HG03025 (cell line): ENCODE measurements around the gene CEP164.

ENCODE experiments used
- ATAC-seq: cut with Tn5 transposase; IDR thresholded peaks from one replicate; pipeline ENCODE4 v1.9.1; 2021; ENCODE audit warnings: mild to moderate bottlenecking, moderate library complexity; ENCODE audit not compliant: unreplicated experiment, low FRiP score

The CEP164 gene

DNA sequence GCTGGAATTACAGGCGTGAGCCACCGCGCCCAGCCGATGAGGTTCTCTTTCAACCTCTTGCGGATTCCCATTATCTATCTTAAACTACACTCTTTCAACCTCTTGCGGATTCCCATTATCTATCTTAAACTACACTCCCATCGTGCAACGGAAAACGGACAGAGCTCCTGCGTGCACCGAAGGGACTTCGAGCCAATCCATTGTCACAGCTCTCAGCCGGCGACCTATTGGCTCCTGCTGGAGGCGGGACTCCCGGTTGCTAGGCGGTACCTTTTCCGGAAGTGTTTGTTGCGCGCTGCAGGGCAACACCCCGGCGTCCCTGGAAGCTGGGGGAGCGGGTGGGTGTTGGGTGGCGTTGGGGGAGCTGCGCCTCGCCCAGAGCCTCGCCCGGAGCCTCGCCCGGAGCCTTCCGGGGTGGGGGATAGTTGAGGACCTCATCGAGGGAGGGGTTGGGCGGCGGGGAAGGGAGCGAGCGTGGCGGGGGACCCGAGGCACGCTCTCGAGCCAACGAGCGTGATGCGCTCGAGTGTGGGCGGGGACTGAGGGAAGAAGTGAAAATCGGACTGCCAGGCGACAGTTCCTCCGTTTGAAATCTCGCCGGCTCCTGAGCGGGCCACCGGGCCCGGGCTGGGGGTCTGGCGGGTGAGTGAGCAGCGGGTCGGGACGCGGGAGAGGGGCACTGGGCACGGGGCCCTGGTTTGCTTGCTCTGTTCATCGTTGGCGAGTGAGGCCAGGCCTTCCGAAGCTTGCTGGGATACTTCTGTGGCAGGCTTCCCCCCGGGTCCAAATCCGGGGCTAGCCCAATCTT lies at the start of gene CEP164:
Gene CEP164, plus strand, starts transcription at position 288 of the 808 bp plus-strand sequence. CDS start 10,733 bp downstream, outside the sequence.
- ATAC-seq, result peak; percentile 85

GRCh38 chr11:117278347-117278746 lies 49.3 kb upstream of the CEP164 start:
- ATAC-seq, result no peak

GRCh38 chr11:117279711-117280376 lies 47.8 kb upstream of the CEP164 start:
- ATAC-seq, result no peak

- no peak for ATAC-seq
Measured at GRCh38 chr11:117281159-117281558, 46.5 kb upstream of the CEP164 start.

- ATAC-seq, result no peak
Measured at GRCh38 chr11:117281869-117282268, 45.8 kb upstream of the CEP164 start.

DNA sequence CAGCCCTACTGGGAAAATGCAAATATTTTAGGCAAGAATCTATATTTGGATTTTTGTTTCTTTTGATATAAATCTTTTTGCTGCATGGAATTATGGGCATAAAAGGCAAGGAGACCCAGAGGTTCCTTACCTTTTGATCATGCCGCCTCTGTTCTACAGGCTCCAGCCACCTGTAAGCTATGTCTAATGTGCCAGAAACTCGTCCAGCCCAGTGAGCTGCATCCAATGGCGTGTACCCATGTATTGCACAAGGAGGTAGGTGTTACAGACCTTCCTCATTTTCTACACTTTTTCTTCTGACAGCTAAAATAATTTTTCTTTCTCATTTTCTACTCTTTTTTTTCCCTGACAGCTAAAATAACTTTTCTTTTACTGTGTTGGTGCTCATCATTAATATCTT lies 44.7 kb upstream of the CEP164 start:
- no peak for ATAC-seq

DNA sequence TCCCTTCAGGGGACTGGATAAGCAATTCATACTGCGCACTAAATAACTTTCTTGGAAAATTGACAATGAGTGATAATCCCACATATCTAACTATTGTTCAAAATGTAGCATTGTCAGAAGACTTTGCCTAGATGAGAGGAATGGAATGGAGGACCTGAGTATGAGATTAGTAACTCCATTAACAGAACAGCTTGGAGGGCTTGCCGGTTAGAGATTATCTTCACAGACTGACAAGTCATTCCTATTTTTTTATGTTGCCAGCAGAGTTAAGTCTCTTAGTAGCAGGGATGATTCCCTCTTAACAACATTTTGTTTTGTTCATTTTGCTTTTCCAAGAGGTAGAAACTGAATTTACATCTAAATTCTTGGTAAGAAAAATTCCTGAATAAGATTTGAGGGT lies 43.6 kb upstream of the CEP164 start:
- ATAC-seq, result no peak

DNA sequence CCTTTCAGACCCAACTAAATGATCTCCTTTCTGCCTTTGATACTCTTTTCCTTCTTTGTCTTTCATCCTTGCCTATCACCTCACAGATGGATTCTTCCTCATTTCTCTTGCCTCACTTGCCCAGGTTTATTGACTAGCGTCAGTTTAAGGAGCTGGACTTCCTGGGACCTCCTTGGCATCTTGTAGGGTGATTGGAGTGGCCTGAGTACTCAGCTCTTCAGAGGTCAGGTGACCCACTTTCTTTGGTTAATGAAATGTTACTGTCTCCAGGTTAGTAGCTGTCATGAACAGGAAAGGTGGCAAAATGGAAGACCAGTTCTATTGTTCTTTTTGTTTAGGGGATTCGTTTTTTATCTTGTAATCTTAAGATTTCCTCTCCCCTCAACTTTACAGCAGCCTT lies 41.1 kb upstream of the CEP164 start:
- no peak for ATAC-seq

DNA sequence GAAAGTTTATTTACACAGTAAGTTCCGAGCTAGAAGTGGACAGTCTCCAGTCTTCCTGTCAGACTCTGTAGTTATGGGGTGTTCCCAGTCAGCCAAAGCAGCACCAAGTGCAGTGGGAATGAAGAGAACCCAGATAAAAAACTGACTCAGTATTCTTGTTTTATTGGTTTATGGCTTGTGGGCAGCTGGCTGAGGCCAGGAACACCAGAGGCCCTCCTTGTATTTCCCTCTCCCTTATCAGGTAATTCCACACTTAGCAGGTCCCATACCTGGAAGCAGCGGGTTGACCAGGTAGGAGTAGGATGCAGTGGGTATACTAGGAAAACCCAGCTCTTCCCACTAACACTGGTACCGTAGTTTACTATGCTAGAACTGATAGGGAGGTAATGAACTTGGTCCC lies 40.0 kb upstream of the CEP164 start:
- ATAC-seq, result no peak

DNA sequence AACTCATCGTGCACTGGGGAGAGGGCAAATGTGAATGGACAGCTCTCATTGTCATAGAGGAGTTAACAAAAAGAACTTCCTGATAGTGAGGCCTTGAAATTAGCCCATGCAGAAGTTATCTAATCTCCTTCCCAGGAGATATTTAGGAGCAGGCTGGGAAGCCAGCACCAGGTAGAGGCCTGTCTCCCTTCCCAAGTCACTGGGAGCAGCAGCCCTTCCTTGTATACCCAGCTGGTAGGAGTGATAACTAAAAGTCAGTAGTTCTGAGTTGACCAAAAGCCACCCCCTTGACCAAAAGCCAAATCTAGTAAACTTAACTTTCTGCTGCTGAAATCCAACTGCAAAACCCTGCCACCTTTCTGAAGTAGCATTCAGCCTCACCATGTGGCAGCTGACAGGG lies 37.9 kb upstream of the CEP164 start:
- ATAC-seq, result no peak

GRCh38 chr11:117290809-117291396 lies 36.8 kb upstream of the CEP164 start, which contains the start of gene BACE1-AS:
Gene BACE1-AS (plus strand): TSS chr11:117291346.
- ATAC-seq, result no peak

DNA sequence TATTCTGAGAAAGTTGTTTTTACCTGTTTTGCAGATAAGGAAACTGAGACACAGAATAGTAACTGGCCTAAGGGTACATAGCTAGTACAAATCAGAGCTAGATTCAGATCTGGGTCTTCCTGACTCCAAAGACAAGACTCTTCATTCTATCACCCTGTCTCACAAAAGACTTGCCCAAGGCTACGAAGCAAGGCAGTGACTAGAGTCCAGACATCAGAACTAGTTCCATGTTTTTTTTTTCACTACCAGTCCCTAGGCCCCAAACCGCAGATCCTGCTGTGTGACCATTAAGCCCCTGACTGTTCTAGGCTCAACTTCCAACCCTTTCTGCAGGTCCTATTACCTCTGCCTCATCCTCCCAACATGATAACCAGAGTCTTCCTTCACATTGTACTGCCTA lies 35.0 kb upstream of the CEP164 start:
- no peak for ATAC-seq

- no peak for ATAC-seq
Measured at GRCh38 chr11:117295438-117296137, 32.1 kb upstream of the CEP164 start.

GRCh38 chr11:117296881-117297280 lies 30.8 kb upstream of the CEP164 start:
- ATAC-seq, result no peak

- ATAC-seq, result no peak
Measured at GRCh38 chr11:117298195-117298594, 29.5 kb upstream of the CEP164 start.

GRCh38 chr11:117299351-117300282 lies 28.0 kb upstream of the CEP164 start:
- no peak for ATAC-seq

DNA sequence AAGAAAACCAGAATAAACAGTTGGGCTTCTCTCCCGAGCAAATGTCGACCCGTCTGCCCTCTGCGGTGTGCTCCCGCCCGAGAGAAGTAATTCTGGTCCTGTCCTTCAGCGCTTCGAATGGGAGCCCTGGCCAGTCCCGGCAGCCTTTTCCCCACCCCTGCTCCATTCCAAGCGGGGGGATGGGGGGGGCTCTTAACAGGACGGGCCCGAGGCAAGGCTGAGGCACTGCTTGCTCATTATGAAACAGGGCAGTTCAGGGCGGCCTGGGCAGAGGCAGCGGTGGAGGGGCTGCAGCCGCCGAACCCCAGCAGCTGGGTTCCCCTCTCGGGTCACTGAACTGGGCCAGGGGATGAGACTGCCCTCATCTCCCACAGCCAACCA lies 27.4 kb upstream of the CEP164 start:
- ATAC-seq, result no peak

- no peak for ATAC-seq
Measured at GRCh38 chr11:117300773-117301172, 26.9 kb upstream of the CEP164 start.

- ATAC-seq, result no peak
Measured at GRCh38 chr11:117302228-117302627, 25.4 kb upstream of the CEP164 start.

- ATAC-seq, result no peak
Measured at GRCh38 chr11:117303101-117303500, 24.6 kb upstream of the CEP164 start.
